Activated CD4-positive, alpha-beta memory T cell treated with anti-CD3 and anti-CD28 coated beads, Interleukin-2, amount 10 ng/mL, durations not matched to agents 7 days and 5 days (primary cell): ENCODE measurements around the gene CHMP4B. TPM values are rescaled to one million over a fixed set of nuclear protein-coding genes. Genes with fewer than 3 reads are reported as not detected.

Experiments used
- CTCF ChIA-PET: fragments of 350-600 bp; sonication (Branson Sonifier 250); formaldehyde crosslinking; loops from one replicate; lab custom pipeline; 2021; ENCODE audit warnings: antibody characterized with exemption, inconsistent platforms; lab: Charles Lee
- POLR2A ChIA-PET: fragments of 350-600 bp; sonication (Branson Sonifier 250); formaldehyde crosslinking; loops from one replicate; lab custom pipeline; 2021; ENCODE audit warnings: antibody characterized with exemption; lab: Charles Lee
- DNase-seq: peaks from one replicate; pipeline ENCODE4 v3.0.0-alpha.2; 2020
- H3K27ac Mint-ChIP-seq: one replicate; pipeline ENCODE4 v1.8.0; 2021; ENCODE audit warnings: mild to moderate bottlenecking, mixed read lengths
- H3K27me3 Mint-ChIP-seq: one replicate; pipeline ENCODE4 v1.8.0; 2021; ENCODE audit warnings: mixed read lengths
- H3K36me3 Mint-ChIP-seq: one replicate; pipeline ENCODE4 v1.8.0; 2021; ENCODE audit warnings: low read depth, mixed read lengths
- H3K4me1 Mint-ChIP-seq: one replicate; pipeline ENCODE4 v1.8.0; 2021; ENCODE audit warnings: mixed read lengths
- H3K4me3 Mint-ChIP-seq: one replicate; pipeline ENCODE4 v1.8.0; 2021; ENCODE audit warnings: mild to moderate bottlenecking, mixed read lengths
- H3K9me3 Mint-ChIP-seq: one replicate; pipeline ENCODE4 v1.8.0; 2021; ENCODE audit warnings: mixed read lengths
- total RNA-seq, 2 experiments: library from RNA; stranded (reverse); gene quantifications; one replicate each; pipeline ENCODE4 v1.2.3, GENCODE V29; 2021

Gene CHMP4B
- total RNA-seq, 2 experiments from 2014 or later, result 86.7 to 86.9 TPM

DNA sequence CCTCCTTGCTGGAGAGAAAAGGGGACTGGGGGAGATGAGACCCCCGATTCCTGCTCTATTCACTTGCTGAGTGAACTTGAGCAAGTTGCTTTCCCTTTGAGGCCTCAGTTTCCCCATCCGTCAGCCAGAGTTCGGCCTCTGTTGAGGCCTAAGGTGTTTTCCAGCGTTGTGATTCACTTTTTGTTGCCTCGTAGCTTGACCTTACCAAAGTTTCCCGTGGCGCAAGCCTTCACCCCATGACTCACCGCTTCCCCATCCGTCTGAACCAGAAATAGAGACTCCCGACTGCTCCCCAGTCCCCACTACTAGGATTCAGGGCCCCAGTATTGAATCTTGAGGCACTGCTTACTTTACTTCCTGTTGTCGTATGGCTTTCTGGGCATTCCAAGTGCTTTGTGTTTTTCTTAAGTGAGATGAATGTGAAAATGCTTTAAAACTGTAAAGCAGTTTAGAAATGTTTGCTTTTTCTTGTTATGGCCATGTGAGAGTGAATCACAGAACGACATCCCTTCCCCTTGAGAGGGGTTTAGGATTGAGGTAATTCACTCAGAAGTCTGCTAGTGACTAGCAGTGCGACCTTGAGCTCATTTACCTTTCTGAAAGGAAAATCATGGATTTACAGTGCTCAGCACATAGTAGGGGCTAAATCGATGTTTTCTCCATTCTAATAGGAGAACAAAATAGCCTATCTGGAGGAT is 1.2 kb downstream of the CHMP4B start:
- DNase-seq, result peak; percentile 31
- H3K36me3 Mint-ChIP-seq, result peaks cover 42% of the 10 kb centered on the region
- H3K27ac Mint-ChIP-seq, result peak overlapping the region; percentile 78

GRCh38 chr20:33812908-33813462 is 1.8 kb downstream of the CHMP4B start:
- peaks cover 37% of the 10 kb centered on the region for H3K4me1 Mint-ChIP-seq
- H3K27ac Mint-ChIP-seq, result peak overlapping the region; percentile 78
- peaks cover 49% of the 10 kb centered on the region for H3K36me3 Mint-ChIP-seq
- no peak for DNase-seq
- POLR2A ChIA-PET, result interaction anchor here (0.9 to 3.9 kb wide), 7 partner anchors 18 to 323 kb away, joined by 3 to 25 read pairs (median 6); partner anchors contain the start of genes CBFA2T2, RALY and ZNF341
- H3K4me3 Mint-ChIP-seq, result peak overlapping the region; percentile 96
- H3K27me3 Mint-ChIP-seq, result no peaks in the 10 kb centered on the region
- no peaks in the 10 kb centered on the region for H3K9me3 Mint-ChIP-seq
- CTCF ChIA-PET, result interaction anchor here (0.6 to 1.9 kb wide), 6 partner anchors 21 to 316 kb away, joined by 3 to 7 read pairs (median 4); partner anchors contain the start of gene ZNF341

More for the DNA sequence above, 1.2 kb downstream of the CHMP4B start:
- ChIA-PET CTCF (interaction anchor here (0.6 to 3.5 kb wide), 7 partner anchors 19 to 317 kb away, joined by 3 to 33 read pairs (median 4); partner anchors contain the start of gene ZNF341), POLR2A (interaction anchor here (0.6 to 3.9 kb wide), 16 partner anchors 9 to 322 kb away, joined by 3 to 25 read pairs (median 4); partner anchors contain the start of genes CBFA2T2, EIF2S2, RALY and ZNF341)
- no peaks in the 10 kb centered on the region for H3K27me3 Mint-ChIP-seq
- peaks cover 33% of the 10 kb centered on the region for H3K4me1 Mint-ChIP-seq
- peak overlapping the region; percentile 96 for H3K4me3 Mint-ChIP-seq
- no peaks in the 10 kb centered on the region for H3K9me3 Mint-ChIP-seq

DNA sequence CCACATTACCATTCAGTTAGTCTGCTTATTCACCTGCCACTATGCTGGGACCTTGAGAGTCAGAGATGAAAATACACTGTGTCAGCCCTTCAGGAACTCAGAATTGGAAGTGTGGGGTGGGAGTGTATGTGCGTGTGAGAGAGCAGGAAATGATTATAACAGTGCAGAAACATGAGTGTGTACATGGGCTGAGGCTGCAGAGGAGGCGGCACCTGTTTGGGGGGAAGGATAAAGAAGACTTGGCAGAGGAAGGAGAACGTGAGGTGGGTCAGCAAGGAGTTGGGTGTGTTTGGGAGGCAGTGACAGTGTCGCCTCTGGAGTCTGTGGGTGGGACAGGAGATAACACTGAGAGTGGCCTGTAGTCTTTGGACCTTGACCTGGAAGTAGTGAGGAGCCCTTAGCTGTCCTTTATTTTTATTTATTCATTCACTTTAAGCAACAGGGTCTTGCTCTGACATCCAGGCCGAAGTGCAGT is 3.1 kb downstream of the CHMP4B start:
- H3K9me3 Mint-ChIP-seq, result no peaks in the 10 kb centered on the region
- POLR2A ChIA-PET, result interaction anchor here (1.5 to 1.6 kb wide), 4 partner anchors 37 to 324 kb away, joined by 3 to 6 read pairs (median 4); partner anchors contain the start of genes CBFA2T2 and EIF2S2
- no peak for DNase-seq

DNA sequence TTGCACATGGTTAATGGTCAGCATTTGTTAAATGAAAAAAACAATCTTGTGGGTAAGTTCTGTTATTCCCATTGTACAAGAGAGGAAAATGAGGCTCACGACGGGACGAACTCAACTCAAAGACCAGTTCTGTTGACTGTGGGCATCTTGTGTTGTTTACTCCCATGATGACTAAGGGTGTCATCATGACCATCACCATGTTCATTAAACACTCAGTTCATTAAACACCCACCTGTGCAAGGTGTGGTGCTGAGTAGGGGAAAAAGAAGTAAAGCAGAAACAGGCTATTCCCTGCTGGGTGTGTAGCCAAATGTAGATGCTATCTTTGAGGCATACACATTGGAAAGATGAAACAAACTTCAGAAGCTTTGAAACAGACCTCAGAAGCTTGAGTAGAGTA is 4.5 kb downstream of the CHMP4B start:
- Mint-ChIP-seq H3K27me3 (no peaks in the 10 kb centered on the region), H3K36me3 (peaks cover 56% of the 10 kb centered on the region), H3K4me3 (no peak overlapping the region), H3K9me3 (no peaks in the 10 kb centered on the region), H3K27ac (no peak overlapping the region), H3K4me1 (peaks cover 53% of the 10 kb centered on the region)
- ChIA-PET POLR2A (interaction anchor here (0.5 to 1.6 kb wide), 2 partner anchors 15 to 83 kb away, joined by 3 read pairs; no protein-coding TSS in a partner anchor), CTCF (interaction anchor here (0.8 kb wide), 1 partner anchor 97 kb away, joined by 3 read pairs; no protein-coding TSS in a partner anchor)
- no peak for DNase-seq

More for the DNA sequence above, 3.1 kb downstream of the CHMP4B start:
- CTCF ChIA-PET, result interaction anchor here (1.9 kb wide), 1 partner anchor 22 kb away, joined by 7 read pairs; no protein-coding TSS in a partner anchor
- H3K4me1 Mint-ChIP-seq, result peaks cover 47% of the 10 kb centered on the region
- H3K36me3 Mint-ChIP-seq, result peaks cover 52% of the 10 kb centered on the region
- no peak overlapping the region for H3K4me3 Mint-ChIP-seq
- no peaks in the 10 kb centered on the region for H3K27me3 Mint-ChIP-seq
- peak overlapping the region; percentile 1 for H3K27ac Mint-ChIP-seq

DNA sequence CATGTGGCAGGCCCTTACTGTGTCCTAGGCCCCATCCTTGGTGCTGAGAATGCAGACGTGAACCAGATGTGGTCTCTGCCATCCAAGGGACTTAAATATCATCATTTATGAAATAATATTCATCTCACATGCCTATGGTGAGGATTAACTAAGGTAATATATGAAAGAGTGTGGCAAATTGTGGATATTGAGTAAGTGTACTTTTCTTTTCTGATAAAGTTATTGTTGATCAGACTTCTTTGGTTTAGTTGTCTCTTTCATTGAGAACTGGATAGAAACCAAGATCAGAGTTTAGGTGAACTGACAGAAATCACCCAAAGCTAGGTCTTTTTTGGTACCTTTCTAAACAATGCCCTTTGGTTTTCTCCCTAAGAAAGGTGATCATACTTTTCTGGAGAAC is 5.0 kb downstream of the CHMP4B start:
- Mint-ChIP-seq H3K27me3 (no peaks in the 10 kb centered on the region), H3K4me1 (peaks cover 50% of the 10 kb centered on the region), H3K27ac (no peak overlapping the region), H3K36me3 (peaks cover 56% of the 10 kb centered on the region), H3K4me3 (no peak overlapping the region), H3K9me3 (no peaks in the 10 kb centered on the region)
- ChIA-PET CTCF (interaction anchor here (0.8 to 1.6 kb wide), 2 partner anchors 24 to 96 kb away, joined by 3 to 6 read pairs; no protein-coding TSS in a partner anchor), POLR2A (interaction anchor here (0.5 kb wide), 1 partner anchor 15 kb away, joined by 3 read pairs; no protein-coding TSS in a partner anchor)
- DNase-seq, result no peak

- H3K4me1 Mint-ChIP-seq, result peaks cover 49% of the 10 kb centered on the region
- no peak overlapping the region for H3K4me3 Mint-ChIP-seq
- CTCF ChIA-PET, result interaction anchor here (1.6 kb wide), 1 partner anchor 25 kb away, joined by 6 read pairs; no protein-coding TSS in a partner anchor
- H3K36me3 Mint-ChIP-seq, result peaks cover 47% of the 10 kb centered on the region
- H3K27me3 Mint-ChIP-seq, result no peaks in the 10 kb centered on the region
- no peaks in the 10 kb centered on the region for H3K9me3 Mint-ChIP-seq
- no peak overlapping the region for H3K27ac Mint-ChIP-seq
- no peak for DNase-seq
- POLR2A ChIA-PET, result no interaction called here
Measured at GRCh38 chr20:33817411-33817810, 6.3 kb downstream of the CHMP4B start.

DNA sequence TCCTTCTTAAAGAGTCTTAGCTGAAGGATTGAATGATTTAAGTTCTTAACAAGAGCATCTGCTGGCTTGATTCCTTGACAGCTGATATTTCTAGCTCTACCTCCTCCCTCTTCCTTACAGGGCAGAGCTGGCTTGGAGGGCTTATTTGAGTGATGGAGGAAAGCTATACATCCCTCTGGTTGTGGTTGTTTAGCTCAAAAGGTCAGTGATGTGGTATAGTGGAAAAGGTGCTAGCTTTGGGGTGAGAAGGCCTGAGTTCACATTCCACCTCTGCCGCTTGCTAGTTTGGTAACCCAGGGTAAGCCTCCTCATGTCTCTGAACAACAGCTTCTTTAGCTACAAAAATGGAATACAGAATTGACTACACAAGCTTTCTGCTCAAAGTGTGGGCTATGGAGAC is 8.3 kb downstream of the CHMP4B start:
- H3K36me3 Mint-ChIP-seq, result peaks cover 37% of the 10 kb centered on the region
- H3K4me3 Mint-ChIP-seq, result no peak overlapping the region
- POLR2A ChIA-PET, result interaction anchor here (3.2 kb wide), 1 partner anchor 9 kb away, joined by 9 read pairs; the partner anchor contains the start of gene CHMP4B
- H3K27me3 Mint-ChIP-seq, result no peaks in the 10 kb centered on the region
- CTCF ChIA-PET, result interaction anchor here (0.6 kb wide), 1 partner anchor 117 kb away, joined by 3 read pairs; no protein-coding TSS in a partner anchor
- no peak overlapping the region for H3K27ac Mint-ChIP-seq
- no peaks in the 10 kb centered on the region for H3K9me3 Mint-ChIP-seq
- H3K4me1 Mint-ChIP-seq, result peaks cover 32% of the 10 kb centered on the region
- no peak for DNase-seq

- ChIA-PET POLR2A (interaction anchor here (3.2 kb wide), 1 partner anchor 9 kb away, joined by 9 read pairs; the partner anchor contains the start of gene CHMP4B), CTCF (interaction anchor here (0.6 kb wide), 1 partner anchor 309 kb away, joined by 3 read pairs; no protein-coding TSS in a partner anchor)
- Mint-ChIP-seq H3K9me3 (no peaks in the 10 kb centered on the region), H3K4me1 (peaks cover 27% of the 10 kb centered on the region), H3K4me3 (no peak overlapping the region), H3K27me3 (no peaks in the 10 kb centered on the region), H3K36me3 (peaks cover 30% of the 10 kb centered on the region), H3K27ac (no peak overlapping the region)
- no peak for DNase-seq
Measured at GRCh38 chr20:33820362-33820761, 9.2 kb downstream of the CHMP4B start.

DNA sequence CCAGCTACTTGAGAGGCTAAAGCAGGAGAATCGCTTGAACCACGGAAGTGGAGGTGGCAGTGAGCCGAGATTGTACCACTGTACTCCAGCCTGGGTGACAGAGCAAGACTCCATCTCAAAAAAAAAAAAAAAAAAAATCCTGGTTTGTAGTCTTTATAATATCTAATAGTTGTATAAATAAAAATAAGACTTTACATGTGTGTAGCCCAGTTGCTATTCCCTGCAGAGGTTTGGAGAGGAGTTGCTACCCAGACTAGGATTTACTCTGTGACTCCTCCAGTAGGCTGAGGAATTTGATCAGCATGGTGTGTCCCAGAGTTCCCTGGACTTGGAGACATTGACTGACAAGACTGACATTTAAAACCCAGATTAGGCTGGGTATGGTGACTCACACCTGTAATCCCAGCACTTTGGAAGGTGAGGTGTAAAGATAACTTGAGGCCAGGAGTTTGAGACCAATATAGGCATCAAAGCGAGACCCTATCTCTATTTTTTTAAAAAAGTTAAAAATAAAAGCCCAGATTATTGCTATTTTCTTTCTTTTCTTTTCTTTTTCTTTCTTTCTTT is 10.2 kb downstream of the CHMP4B start:
- Mint-ChIP-seq H3K9me3 (no peaks in the 10 kb centered on the region), H3K36me3 (peaks cover 22% of the 10 kb centered on the region), H3K27me3 (no peaks in the 10 kb centered on the region), H3K27ac (no peak overlapping the region), H3K4me3 (no peak overlapping the region), H3K4me1 (peaks cover 29% of the 10 kb centered on the region)
- DNase-seq, result no peak
- CTCF ChIA-PET, result no interaction called here
- POLR2A ChIA-PET, result interaction anchor here (3.2 kb wide), 1 partner anchor 10 kb away, joined by 9 read pairs; the partner anchor contains the start of gene CHMP4B

GRCh38 chr20:33822423-33822822 is 11.3 kb downstream of the CHMP4B start:
- Mint-ChIP-seq H3K4me3 (no peak overlapping the region), H3K27ac (no peak overlapping the region), H3K36me3 (peaks cover 18% of the 10 kb centered on the region), H3K27me3 (no peaks in the 10 kb centered on the region), H3K9me3 (no peaks in the 10 kb centered on the region), H3K4me1 (peaks cover 33% of the 10 kb centered on the region)
- ChIA-PET POLR2A (no interaction called here), CTCF (no interaction called here)
- DNase-seq, result no peak

- Mint-ChIP-seq H3K4me1 (peaks cover 31% of the 10 kb centered on the region), H3K4me3 (no peak overlapping the region)
Measured at GRCh38 chr20:33822991-33823390, 11.8 kb downstream of the CHMP4B start.

GRCh38 chr20:33824852-33825251 is 13.7 kb downstream of the CHMP4B start:
- no peak overlapping the region for H3K27ac Mint-ChIP-seq
- no peaks in the 10 kb centered on the region for H3K27me3 Mint-ChIP-seq
- H3K4me3 Mint-ChIP-seq, result no peak overlapping the region
- no peaks in the 10 kb centered on the region for H3K9me3 Mint-ChIP-seq
- ChIA-PET CTCF (interaction anchor here (0.7 kb wide), 1 partner anchor 14 kb away, joined by 5 read pairs; no protein-coding TSS in a partner anchor), POLR2A (interaction anchor here (0.5 to 1.1 kb wide), 2 partner anchors 64 to 92 kb away, joined by 3 read pairs; no protein-coding TSS in a partner anchor)
- peaks cover 5% of the 10 kb centered on the region for H3K36me3 Mint-ChIP-seq
- H3K4me1 Mint-ChIP-seq, result peaks cover 27% of the 10 kb centered on the region
- DNase-seq, result no peak

More at GRCh38 chr20:33822991-33823390, 11.8 kb downstream of the CHMP4B start:
- no peak for DNase-seq
- H3K36me3 Mint-ChIP-seq, result peaks cover 12% of the 10 kb centered on the region
- ChIA-PET CTCF (no interaction called here), POLR2A (no interaction called here)
- H3K27ac Mint-ChIP-seq, result no peak overlapping the region
- no peaks in the 10 kb centered on the region for H3K9me3 Mint-ChIP-seq
- H3K27me3 Mint-ChIP-seq, result no peaks in the 10 kb centered on the region
